Activated gamma-delta T cell treated with Interleukin-2 at 50 U/mL for 16 hours (primary cell): ENCODE results near the gene MCEMP1.

Experiments used
- DNase-seq: peaks from one replicate; pipeline ENCODE4 v3.0.0-alpha.2; 2020

MCEMP1 gene

GRCh38 chr19:7672522-7672921, 4.4 kb upstream of the MCEMP1 start:
- DNase-seq = no peak

DNA sequence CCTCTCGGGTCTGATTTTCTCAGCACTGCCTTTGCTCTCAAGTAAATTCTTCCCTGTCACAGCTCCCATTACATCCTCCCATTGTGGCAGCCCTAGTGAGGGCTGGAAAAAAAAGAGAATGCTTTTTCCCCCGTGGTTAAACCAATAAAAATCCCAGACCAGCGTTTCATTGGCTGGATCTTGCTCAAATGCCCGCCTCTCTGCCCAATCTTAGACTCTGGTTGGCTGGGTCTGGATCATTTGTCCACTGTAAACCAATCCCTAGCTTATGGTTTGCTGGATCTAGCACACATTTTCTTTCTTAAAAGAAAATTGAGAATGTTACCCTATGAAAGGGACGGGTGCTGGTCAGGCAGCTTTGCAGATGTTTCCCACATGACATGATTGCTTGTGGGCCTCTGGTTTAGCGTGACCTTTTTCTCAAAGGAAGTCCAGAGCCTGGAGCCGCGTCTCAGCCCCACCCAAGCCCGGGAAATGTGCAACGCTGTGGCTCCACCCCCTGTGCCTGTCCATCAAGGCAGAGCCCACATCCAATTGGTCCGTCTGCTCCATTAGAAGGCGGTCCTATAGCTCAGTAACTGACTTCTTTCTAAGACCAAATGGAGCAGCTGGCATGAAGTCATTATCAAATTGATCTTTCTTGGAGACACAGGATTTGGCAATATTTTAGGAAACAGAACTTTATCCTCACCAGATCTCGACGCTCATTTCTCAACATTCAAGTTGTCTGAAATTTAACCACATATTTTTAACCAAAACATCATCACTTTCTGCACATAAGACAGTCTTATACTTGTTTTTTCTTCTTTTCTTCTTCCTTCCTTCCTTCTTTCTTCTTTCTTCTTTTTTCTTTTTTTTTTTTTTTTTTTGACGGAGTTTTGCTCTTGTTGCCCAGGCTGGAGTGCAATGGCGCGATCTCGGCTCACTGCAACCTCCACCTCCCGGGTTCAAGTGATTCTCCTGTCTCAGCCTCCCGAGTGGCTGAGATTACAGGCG, 2.6 kb upstream of the MCEMP1 start:
- no peak for DNase-seq

DNA sequence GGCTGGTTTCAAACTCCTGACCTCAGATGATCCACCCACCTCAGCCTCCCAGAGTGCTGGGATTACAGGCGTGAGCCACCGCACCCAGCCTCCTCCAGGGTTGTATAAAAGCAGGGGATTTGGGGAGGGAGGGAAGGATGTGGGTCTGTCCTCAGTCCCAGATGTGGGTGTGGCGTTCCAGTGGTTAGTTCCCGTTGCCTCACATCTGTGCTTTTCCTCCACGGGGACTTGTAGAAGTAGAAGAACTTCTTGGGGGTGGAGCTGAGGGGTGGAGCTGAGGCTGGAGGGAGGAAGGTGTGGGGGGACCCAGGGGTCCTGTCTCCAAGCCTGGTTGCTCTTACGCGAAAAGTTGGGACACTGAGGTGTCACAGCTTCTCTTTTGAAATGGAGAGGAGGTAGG, 514 bp upstream of the MCEMP1 start:
- no peak for DNase-seq

DNA sequence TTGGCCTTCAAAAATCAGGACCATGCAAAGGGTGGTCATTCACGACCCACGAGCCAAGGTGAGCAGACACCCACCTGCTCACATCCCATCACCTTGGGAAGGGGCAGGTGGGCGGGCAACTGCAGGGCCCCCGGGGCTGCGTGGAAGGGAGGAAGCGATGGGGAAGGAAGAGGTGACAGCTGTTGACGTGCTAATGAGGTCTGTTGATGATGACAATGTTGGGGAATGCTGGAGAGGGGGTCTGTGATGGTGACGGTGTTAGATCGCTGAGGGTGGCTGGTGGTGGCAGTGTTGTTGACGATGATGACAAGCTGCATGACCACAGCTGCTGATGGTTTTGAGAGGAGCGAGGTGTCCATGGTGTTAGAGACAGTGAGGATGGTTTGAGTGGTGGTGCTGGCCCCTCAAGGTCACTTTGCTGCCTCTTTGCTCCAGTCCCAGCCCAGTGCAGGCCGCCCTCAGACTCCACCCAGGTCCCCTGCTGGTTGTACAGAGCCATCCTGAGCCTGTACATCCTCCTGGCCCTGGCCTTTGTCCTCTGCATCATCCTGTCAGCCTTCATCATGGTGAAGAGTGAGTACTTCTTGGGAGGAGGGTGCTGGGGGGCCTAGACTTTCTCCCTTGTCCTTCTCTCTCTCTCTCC, 900 bp downstream of the MCEMP1 start:
- no peak for DNase-seq

- DNase-seq = peak; percentile 47
These were observed 2.3 kb downstream of the MCEMP1 start for GRCh38 chr19:7678971-7679751.

GRCh38 chr19:7679771-7680605, 3.1 kb downstream of the MCEMP1 start:
- DNase-seq = no peak

DNA sequence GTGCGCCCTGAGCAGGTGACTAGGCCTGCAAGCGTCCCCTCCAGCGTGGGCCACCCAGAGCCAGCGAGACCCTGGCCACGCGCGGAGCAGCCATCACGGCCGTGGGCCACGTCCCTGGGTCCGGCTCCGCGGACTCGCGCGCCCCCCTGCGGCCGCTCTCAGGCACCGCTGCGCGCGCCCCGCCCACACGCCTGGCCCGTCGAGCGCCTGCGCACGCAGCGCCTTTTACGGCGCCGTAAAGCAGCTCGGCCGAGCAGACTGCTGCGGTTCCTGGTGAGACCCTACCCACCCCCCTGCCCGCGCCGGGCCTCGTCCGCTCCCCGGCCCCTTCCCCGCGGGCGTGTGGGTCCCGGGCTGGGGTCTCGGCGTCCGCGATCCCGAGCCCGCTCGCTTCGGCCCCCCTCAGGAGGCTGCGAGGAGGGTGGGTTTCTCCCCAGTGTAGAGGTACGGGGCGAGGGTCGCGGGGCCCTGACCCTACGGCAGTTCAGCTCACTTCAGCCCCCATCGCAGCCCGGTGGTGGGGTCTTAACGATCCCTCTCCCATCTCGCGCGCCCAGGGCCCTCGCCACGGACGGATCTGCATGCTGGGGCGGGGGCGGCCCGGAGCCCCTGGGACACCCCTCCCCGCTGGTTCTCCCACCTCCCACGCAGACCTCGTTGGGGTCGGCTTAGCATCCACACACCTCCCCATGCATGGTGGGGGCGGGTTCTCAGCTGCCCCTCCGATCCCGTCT, 3.9 kb downstream of the MCEMP1 start, which contains the start of gene TRAPPC5:
TSS of gene TRAPPC5 (plus strand) at position 228 of the 734 bp plus-strand sequence. CDS start 1,421 bp downstream, outside the sequence.
- DNase-seq = peak; percentile 82

- DNase-seq = peak; percentile 80
These were observed 4.7 kb downstream of the MCEMP1 start for GRCh38 chr19:7681340-7682174.

DNA sequence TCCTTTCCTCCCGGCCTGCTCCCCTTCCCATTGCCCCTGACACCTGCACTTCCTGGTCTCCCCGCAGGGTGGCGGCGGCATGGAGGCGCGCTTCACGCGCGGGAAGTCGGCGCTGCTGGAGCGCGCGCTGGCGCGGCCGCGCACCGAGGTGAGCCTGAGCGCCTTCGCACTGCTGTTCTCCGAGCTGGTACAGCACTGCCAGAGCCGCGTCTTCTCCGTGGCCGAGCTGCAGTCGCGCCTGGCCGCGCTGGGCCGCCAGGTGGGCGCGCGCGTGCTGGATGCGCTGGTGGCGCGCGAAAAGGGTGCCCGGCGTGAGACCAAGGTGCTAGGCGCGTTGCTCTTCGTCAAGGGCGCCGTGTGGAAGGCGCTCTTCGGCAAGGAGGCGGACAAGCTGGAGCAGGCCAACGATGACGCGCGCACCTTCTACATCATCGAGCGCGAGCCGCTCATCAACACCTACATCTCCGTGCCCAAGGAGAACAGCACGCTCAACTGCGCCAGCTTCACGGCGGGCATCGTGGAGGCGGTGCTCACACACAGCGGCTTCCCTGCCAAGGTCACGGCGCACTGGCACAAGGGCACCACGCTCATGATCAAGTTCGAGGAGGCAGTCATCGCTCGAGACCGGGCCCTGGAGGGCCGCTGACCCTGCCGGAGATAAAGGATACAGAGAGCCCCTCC, 5.4 kb downstream of the MCEMP1 start:
- DNase-seq = no peak

GRCh38 chr19:7685546-7686445, 8.9 kb downstream of the MCEMP1 start:
- DNase-seq = no peak

- DNase-seq = no peak
These were observed 10.3 kb downstream of the MCEMP1 start for GRCh38 chr19:7687177-7687576.

DNA sequence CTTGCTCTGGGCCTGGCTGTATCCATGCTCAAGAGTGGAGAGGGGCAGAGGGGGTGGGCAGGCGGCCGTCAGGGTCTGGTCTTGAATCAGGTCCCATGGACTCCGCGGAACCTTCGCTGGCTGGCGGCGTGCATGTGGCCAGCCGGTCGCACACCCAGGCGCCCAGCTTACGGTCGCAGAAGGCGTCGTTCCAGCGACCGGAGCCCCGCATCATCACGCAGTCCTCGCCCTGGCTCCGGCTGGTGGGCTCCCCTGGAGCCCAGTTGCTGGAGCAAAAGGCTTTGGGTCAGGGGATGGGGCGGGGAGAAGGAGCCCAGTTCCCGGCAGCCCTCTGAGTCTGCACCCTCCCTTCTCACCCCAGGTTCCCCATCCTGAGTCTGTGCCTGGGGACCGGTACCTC, 12.3 kb downstream of the MCEMP1 start:
- no peak for DNase-seq

GRCh38 chr19:7690779-7691258, 13.9 kb downstream of the MCEMP1 start:
- peak; percentile 26 for DNase-seq

- peak; percentile 26 for DNase-seq
These were observed 14.6 kb downstream of the MCEMP1 start for GRCh38 chr19:7691497-7691896.

DNA sequence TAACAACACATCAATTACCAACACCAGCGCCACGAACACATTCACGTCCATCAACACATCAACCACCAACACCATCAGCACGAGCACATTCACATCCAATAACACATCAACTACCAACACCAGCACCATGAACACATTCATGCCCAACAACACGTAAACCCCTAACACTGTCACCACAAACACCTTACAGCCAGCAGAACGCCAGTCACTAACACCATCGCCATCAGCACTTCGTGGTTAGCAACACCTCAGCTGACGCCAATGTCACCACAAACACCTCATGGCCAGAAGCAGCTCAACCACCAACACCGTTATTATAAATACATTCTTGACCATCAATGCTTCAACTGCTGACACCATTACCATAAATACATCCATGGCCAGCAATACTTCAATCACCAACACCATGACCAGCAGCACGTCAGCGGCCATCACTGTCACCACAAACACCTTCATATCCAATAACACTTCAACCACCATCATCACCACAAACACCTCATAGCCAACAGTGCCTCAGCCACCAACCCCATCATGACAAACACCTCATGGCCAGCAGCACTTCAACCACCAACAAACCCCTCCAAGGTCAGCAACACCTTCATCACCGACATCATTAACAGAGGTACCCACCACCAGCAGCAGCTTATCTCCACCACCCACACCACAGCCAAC, 15.7 kb downstream of the MCEMP1 start:
- DNase-seq = no peak

- DNase-seq = no peak
These were observed 17.6 kb downstream of the MCEMP1 start for GRCh38 chr19:7694499-7694898.

DNA sequence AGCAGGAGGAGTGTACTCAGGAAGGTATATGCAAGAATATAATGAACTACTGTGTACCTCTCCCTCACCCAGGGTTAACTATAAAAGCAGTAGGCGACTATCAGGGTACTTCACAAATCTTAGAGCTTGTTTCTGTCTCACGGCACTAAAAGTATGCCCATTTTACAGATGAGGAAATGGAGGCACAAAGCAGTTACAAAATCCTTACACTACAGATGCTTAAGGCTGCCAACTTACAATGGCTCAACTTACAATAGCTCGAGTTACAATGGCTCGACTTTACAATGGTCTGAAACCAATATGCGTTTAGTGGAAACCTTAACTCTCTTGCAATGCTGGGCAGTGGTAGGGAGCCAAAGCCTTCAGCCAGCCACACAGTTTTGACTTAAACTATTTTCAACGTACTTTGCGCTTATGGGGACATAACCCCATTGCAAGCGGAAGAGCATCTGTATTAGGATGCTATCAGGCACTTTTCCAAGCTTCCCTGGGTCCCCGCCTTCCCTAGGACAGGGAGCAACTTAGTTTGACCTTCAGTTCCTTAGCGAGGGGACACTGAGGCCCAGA, 20.9 kb downstream of the MCEMP1 start:
- DNase-seq = no peak

GRCh38 chr19:7698583-7698982, 21.7 kb downstream of the MCEMP1 start:
- DNase-seq = no peak
